ENCODE measurements around the gene CASP10.
A peak's percentile ranks its signal among the peaks of the same experiment; 100 is the strongest.

CASP10 gene

GRCh38 chr2:201235860-201236811 lies 53.2 kb downstream of the CASP10 start:
- peak; percentile 80 for DNase-seq

GRCh38 chr2:201237486-201238123 lies 54.7 kb downstream of the CASP10 start:
- DNase-seq = no peak

- peak; percentile 50 for DNase-seq
Observed at GRCh38 chr2:201239167-201239935, 56.4 kb downstream of the CASP10 start.

- DNase-seq = no peak
Observed at GRCh38 chr2:201242571-201243277, 59.8 kb downstream of the CASP10 start.

GRCh38 chr2:201244829-201245228 lies 61.9 kb downstream of the CASP10 start:
- no peak for DNase-seq

- DNase-seq = no peak
Observed at GRCh38 chr2:201246280-201246679, 63.3 kb downstream of the CASP10 start.

- DNase-seq = no peak
Observed at GRCh38 chr2:201248288-201248844, 65.4 kb downstream of the CASP10 start.

- DNase-seq = no peak
Observed at GRCh38 chr2:201249889-201250288, 66.9 kb downstream of the CASP10 start.

GRCh38 chr2:201250741-201251140 lies 67.8 kb downstream of the CASP10 start:
- DNase-seq = no peak

- peak; percentile 66 for DNase-seq
Observed at GRCh38 chr2:201254081-201254730, 71.3 kb downstream of the CASP10 start.

GRCh38 chr2:201255408-201256033 lies 72.6 kb downstream of the CASP10 start:
- no peak for DNase-seq

GRCh38 chr2:201256082-201256481 lies 73.1 kb downstream of the CASP10 start:
- no peak for DNase-seq

- DNase-seq = peak; percentile 62
Observed at GRCh38 chr2:201257381-201257955, 74.5 kb downstream of the CASP10 start.

GRCh38 chr2:201257956-201258665 lies 75.2 kb downstream of the CASP10 start:
- DNase-seq = peak; percentile 98

GRCh38 chr2:201258666-201259615 lies 76.0 kb downstream of the CASP10 start:
- DNase-seq = no peak

GRCh38 chr2:201260302-201260800 lies 77.4 kb downstream of the CASP10 start, which contains the start of gene CASP8:
Gene CASP8 (plus strand): TSS chr2:201260536. CDS start chr2:201266487, 5,951 bp downstream.
- peak; percentile 89 for DNase-seq

GRCh38 chr2:201261471-201261870 lies 78.5 kb downstream of the CASP10 start:
- peak; percentile 85 for DNase-seq

- no peak for DNase-seq
Observed at GRCh38 chr2:201261906-201262305, 79.0 kb downstream of the CASP10 start.

GRCh38 chr2:201262718-201263117 lies 79.8 kb downstream of the CASP10 start:
- peak; percentile 87 for DNase-seq

Measured in activated CD4-positive, alpha-beta T cell treated with anti-CD3 and anti-CD28 coated beads, Interleukin-2, Interleukin-6, amounts not matched to agents 100 ng/mL and 50 ng/mL, durations not matched to agents 16 hours and 8 hours (primary cell).